DMS114 treated with DMSO at 0.1 percent for 48 hours (cell line): ENCODE results near the gene TEX52.
"Not testable (repeated sequence)": the region's sequence is repeated elsewhere in the genome, so short reads cannot be mapped to it uniquely, and the experiment has no call there.

Experiments
- DNase-seq: peaks from one replicate; lab custom pipeline; 2025; ENCODE audit not compliant: unreplicated experiment; lab: John Stamatoyannopoulos, UW

The TEX52 gene

DNA sequence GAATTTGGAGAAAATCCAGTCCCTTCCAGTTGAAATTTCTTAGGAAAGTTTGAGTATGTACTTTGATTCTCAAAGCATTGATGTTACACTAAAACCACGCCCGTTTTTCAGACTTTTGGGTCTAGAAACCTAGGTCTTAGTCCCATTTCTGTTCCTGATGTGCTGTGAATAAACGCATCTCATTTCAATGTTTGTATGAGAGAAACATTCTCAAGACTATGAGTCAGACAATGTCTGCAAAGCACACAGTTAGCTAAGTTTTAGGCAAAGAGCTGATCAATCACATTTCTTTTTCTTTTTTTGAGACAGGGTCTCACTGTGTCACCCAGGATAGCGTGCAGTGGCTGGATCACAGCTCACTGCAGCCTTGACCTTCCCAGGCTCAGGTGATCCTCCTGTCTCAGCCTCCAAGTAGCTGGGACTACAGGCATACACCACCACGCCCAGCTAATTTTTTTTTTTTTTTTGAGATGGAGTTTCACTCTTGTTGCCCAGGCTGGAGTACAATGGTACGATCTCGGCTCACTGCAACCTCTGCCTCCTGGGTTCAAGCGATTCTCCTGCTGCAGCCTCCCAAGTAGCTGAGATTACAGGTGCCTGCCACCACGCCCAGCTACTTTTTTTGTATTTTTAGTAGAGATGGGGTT, 12.3 kb upstream of the TEX52 start:
- not testable (repeated sequence) for DNase-seq

DNA sequence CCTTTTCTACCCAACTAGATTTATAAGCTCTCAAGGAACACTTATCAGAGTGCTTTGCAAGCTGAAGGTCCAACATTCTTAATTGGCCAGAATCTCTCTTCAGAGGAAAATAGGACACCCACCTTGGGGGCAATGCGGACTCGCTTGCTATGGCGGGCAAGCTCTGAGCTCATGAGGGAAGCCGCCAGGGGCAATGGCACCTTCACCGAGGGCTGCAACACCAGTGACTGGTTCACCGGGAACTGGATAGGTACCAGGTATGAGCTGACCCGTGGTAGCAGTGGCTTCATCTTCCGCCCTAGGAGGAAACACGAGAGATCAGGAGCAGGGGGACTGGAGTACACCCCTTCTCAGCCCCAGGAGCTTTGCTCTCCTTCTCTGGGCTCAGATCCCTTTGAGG, 7.4 kb upstream of the TEX52 start:
- DNase-seq = no peak

DNA sequence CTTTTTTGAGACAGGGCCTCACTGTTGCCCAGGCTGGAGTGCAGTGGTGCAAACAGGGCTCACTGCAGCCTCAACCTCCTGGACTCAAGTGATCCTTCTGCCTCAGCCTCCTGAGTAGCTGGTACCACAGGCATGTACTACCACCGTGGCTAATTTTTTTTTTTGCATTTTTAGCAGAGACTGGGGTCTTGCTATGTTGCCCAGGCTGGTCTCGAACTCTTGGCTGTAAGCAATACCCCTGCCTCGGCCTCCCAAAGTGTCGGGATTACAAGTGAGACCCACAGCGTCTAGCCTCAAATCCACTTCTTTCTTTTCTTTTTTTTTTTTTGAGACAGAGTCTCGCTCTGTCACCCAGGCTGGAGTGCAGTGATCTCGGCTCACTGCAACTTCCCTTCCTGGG, 6.6 kb upstream of the TEX52 start:
- DNase-seq = not testable (repeated sequence)

DNA sequence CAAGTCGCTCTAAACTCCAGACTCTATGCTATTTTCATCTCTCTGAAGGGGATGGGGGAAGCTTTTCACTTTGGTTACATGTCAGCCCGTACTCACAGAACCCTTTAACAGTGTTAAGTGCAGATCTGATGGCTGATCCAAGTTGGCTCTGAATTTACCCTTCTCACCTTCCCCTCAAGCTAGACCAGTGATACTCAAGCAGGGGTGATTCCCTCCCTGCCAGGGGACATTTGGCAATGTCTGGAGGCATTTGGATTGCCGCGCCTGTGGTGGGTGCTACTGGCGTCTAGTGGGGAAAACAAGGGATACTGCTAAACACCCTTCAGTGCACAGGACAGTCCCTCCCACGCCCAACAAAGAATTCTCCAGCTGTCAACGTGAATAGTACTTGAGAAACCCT, 6.0 kb upstream of the TEX52 start:
- no peak for DNase-seq

DNA sequence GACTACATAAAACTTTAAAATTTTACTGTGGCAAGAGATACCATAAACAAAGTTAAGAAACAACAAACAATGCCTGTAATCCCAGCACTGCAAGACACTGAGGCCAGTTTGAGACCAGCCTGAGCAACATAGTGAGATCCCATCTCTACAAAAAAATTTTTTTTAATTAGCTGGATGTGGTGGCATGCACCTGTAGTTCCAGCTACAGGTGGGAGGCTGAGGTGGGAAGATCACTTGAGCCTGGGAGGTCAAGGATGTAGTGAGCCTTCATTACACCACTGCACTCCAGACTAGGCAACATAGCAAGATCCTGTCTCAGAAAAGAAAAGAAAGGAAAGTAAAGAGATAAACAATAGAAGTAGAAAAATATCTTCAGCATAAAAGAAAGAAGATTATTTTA, 3.3 kb upstream of the TEX52 start:
- no peak for DNase-seq

DNA sequence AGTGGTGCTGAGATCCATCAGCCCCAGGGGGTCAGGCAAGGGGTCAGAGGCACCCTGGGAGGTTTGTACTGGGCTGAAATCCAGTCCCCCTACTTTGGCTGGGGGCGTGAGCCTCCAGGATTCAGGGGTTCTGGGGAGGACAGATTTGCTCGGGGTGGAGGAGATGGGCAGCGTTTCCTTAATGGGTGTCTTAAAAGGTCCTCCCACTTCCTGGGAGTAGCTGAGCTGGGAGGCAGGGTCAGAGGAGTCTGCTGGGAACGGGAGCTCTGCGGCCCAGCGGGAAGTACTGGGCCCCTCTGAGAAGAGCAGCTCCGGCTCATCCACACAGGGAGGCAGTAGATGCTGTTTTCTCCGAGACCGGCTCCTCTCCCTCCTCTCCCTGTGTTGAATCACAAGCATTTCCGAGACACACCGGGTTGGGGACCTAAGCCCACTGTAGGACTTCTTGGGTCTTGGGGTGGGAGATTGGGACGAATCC, 2.1 kb upstream of the TEX52 start:
- no peak for DNase-seq

DNA sequence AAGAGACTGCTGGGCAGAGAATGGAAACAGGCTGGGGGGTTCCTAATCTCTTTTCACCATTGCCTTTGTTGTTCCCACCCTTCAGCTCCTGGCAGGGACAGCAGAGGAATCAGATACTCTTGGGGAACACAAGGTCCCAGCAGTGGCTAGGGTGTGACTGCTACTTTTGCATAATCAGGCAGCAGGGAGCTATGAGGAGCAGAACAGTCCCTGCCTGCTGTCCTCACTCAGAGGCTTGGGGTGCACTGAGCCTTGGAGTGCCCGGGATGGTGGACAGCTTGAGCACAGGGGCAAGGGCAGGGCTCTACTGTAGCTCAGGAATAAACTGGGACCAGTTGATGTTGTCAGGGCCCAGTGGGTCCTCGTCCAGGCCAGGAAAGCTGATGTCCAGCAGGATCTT, 1.5 kb upstream of the TEX52 start:
- DNase-seq = no peak

DNA sequence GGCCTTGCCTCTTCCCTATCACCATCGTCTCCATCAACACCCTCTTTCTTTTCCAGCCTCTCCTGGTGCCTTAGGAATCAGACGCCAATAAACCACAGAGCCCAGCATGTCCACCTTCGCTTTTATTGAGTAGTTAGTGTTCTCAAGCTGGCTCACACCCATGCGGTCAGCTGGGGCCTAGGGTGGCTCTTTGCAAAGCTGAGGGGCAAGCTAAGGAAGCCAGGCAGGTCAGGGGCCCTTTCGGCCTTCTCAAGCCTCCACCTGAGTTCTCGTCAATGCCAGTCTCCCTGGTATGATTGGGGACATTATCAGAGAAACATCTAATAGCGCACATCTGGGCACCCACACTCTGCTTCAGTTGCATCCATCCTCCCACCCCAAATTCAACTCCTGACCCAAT, 737 bp upstream of the TEX52 start:
- DNase-seq = no peak

DNA sequence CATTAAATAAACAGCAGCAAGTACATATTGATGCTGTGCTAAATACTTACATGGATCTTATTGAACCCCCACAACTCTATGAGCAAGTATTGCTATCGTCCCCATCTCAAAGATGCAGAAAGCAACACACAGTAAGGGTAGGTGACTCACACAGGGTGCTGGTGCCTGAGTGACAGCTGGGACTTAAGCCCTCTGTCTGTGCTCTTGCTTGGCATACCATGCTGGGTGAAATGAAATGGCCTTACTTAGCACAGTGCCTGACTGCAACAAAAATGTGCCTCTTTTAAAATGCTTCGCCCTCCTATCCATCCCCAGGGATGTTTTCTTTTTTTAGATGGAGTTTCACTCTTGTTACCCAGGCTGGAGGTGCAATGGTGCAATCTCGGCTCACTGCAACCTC, 788 bp downstream of the TEX52 start:
- no peak for DNase-seq

DNA sequence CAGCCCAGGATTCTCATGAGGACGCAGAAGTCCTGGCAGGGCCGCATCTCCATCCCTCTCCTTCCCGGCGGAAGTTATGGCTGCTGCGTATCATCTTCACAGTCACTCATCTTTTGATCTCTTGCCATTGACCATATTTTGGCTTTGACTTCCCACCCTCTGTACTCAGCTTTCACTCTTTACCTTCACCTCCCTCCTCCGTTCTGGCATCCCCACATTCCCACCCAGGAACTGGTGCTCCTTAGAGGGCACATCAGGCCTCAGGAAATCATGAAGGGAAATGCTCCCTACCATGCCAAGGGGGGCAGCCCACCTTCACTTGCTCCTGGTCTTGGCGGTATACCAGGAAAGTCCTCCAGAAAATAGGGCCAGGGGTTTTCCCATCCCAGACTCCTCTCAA, 1.3 kb downstream of the TEX52 start:
- DNase-seq = no peak

DNA sequence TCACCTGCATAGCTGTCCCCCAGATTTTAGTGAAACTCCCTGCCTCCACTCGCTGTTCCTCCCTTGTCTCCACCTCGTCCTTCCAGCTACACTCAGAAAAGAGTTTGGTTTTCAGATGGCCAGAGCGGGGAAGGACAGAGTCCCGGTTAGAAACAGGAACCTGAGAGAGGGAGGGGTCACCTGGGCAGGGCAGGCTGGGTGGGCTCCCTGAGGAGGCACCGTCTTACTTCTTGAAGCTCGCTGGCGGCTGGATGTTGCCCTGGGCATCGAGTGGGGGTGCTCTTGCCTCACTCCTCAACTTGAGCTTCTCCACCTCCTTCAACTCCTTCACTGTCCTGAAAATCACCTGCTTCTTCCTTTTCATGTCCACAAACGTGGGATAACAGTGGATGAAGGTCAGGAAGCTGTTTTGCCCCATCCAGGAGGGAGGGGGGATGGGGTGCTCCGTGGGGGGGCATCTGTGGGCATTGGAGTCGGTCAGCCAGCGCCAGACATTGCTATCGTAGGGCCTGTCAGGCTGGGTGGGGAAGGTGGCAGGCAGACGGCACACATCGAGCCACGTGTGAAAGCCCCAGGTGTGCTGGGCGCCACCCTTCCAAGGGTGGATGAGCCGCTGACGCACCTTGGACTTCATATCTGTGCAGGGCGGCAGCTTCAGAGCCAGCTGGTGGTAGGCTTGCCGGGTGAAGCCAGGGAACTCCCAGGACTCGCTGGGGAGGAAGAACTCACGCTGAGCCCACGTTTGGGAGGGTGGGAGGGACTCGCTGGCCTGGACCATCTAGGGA, 2.0 kb downstream of the TEX52 start:
- DNase-seq = no peak

DNA sequence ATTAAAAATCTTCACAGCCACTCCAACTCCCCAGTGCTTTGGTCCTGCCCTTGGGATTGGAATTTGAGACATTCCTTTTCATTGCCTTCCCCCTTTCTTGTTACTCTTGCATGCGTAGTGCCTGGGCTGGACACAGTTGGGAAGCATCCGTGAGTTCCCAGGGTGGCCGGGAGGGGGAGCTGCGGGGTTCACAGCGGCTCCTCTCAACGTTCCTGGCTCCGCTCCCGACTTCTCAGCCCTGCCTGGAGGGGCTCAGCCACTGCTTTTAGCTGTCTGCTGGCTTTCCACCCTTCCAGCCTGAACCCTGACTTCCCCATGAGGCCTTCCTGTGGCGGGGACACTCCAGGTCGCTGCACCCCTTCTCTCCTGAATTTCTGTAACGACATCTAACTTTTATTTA, 3.2 kb downstream of the TEX52 start:
- peak; percentile 33 for DNase-seq

DNA sequence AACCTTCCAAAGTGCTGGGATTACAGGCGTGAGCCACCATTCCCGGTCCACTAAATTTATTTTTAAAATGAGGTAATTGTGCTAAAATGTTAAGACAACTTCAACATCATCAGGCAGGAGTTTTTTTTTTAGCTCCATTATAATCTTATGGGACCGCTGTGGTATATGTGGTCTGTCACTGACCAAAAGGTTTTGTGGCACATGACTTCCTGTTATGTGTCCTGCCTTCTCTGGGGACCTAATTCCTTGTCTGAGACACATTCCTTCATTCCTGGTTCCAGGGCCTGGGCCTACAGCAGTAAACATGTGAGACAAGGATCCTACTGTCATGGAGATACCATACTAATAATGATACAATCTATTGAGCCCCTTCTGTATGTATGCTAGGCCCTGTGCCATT, 4.9 kb downstream of the TEX52 start:
- DNase-seq = no peak

DNA sequence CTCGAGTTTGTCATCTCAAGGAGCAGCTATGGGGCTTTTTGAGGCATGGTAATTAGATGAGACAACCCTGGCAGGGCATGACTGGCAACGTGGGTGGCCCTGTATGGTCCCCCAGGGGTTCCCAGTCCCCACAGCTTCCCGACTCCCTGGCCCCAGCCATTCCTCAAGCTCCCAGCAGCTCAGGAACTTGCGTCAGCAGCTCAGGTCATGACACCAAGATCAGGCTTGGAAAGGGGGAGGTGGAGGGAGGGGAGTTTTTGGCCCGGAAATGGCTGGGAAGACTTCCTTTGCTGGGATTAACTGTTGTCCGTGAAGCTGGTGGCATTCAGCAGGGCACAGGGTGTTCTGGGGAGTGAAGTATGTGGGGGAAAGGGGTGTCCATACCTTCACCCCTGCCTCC, 11.6 kb downstream of the TEX52 start:
- DNase-seq = no peak

DNA sequence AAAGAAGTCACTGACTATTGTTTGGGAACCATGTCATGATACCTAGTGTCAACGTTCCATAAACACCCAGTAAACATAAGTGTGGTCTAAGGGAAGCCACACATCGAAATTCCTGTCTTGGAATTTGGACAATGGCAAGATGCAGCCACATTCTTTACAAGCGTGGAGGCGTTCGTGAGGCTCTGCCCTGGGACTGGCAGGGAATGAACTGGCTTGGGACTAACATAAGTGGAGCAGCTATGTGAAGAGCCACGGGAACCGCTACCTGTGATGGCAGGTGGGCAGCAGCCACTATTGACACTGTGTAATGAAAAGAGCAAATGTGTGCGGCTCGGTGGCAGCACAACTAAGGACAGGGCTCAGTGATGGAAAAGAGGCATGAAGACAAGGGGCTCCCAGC, 12.1 kb downstream of the TEX52 start:
- DNase-seq = no peak

DNA sequence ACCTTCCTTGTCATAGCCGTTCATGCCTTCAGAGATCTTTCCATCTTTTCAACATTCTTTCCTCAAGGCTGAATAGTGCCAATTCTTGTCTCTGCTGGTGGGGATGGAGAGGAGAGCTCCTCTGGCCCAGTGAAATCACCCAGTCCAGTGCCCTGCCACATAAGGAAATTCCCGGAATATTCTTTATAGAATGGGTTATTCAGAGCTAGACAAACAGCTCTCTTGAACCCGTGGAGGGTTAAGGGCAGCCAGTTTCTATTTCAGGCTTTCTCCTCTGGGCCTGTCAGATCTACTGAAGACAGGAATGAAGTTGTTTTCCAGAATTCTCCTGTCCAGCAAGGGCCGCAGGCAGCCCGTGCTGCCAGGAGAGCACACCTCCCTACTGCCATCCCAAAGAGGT, 13.9 kb downstream of the TEX52 start:
- DNase-seq = no peak

DNA sequence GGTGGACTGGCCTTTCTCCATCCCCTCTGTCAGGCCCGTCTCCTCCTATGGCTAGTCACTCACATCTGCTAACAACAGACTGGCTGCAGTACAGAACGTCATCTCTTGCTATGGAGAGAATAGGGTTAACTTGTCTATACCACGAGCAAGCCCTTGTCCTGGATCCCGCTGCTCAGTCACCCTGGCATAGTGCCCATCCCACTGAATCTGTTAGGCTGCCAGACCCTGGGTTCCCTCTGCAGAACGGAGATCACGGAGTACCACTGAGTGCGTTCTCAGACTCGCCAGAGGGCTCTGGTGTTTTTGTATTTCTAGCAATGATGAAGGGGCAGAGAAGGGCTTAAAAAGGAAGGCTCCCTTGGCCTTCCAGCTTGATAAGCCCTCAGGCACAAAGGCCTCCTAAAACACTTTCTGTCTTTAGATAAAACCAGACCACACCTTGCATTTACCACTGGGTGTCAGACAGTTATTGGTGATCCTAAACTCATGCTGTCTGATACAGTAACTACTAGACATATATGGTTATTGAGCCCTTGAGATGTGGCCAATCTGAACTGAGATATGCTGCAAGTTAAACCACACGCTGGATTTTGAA, 15.7 kb downstream of the TEX52 start:
- no peak for DNase-seq

DNA sequence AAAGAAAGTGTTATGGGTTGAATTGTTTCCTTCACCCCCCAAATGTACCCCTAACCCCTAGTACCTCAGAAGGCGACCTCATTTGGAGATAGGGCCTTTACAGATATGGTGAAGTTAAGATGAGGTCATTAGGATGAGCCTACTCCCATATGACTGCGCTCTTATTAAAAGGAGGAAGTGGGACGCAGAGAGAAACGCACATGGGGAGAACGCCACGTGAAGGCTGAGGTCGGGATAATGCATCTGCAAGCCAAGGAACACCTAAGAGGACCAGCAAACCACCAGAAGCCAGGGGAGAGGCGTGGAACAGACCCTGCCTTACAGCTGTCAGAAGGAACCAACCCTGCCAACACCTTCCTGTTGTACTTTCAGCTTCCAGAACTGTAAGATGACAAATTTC, 20.3 kb downstream of the TEX52 start:
- no peak for DNase-seq

DNA sequence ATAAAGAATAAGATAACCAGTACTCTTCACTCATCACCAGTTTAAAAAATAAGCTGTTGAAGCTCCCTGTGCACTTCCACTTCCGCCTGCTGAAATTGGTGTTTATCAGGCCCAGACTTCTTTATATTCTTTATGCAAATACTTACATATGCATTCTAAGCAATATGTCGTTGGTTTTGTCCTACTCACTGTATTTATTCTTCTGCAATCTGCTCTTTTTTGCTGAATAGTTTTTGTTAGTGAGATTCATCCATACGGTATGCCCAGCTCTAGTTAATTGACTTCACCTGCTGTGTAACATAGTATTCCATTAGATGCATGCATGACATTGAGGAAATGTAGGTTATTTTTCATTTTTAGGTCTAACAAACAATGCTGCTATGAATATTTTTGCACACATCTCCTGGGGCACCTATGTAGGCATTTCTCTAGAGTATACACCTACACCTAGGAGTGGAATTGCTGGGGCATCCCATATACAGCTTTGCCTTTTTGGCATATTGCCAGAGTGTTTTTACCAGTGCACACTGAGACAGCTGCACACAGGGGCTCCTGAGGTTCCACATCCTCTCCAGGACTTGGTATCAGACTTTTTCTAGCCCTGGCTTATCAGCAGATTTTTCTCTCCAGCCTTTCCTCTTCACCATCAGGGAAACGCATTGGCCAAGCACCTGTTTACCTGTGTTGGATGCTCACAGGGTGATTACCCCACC, 21.0 kb downstream of the TEX52 start:
- no peak for DNase-seq

DNA sequence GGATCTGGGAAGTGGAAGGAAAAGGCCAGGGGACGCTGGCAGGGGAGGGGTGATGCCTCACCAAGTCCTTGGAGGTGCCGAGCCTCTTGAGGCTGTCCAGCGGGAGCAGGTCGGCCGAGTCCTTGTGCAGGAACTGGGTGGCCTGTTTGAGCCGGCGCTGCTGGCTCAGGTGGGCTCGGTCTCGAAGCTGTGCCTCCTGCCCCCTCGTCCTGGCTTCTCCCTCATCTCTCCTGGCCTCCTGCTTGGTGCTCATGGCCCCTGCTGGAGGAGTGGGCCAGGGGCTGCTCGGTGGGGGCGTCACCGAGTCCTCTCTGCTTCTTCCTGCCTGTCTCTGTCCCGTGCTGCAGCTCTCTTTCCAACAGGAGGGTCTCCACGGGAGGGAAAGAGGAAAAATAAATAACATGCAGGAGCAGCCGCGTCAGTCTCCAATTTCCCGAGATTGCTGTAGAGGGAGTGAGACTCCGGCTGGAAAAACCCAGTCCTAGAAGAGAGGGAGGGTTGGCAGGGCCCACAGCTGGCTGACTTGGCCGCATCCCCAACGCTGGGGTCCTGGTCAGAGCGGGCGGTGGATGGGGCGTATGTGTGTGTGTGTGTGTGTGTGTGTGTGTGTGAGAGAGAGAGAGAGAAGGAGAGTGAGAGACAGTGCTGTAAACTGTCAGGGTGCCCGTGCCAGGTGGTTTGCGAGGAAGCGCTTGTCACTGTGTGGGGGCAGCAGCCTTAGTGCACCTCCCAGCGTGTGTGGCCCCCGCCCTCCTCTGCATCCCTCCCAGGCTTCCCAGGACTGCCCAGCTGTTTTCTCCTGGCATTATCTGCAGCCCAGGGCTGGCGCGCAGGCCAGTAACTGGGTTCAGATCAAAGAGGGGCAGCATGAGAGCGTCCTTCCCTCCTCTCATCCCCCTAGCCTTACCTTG, 22.0 kb downstream of the TEX52 start, which contains the start of gene NRIP2:
TSS of gene NRIP2 (minus strand) at position 455 of the 911 bp plus-strand sequence. CDS start at position 403, 52 bp downstream.
- DNase-seq = no peak

DNA sequence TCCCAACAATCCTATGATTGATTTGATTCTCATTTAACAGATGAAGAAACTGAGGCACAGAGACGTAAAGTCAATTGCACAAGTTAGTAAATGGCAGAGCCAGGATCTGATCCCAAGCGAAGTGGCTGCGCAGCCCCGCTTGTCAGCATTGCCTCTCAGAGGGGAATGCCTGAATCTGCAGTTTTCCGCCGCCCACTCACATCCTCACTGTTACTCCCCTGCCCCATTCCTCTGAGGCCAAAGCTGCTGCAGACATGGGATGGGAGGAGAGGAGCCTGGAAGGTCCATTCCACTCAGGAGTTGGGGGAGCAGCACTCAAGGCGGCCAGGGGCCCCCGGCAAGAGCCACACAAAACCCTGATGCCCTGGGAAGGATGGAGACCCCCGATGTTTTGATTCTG, 23.0 kb downstream of the TEX52 start:
- DNase-seq = no peak
